Stimulated activated CD8-positive, alpha-beta memory T cell treated with anti-CD3 and anti-CD28 coated beads, Interleukin-15, amount 100 ng/mL, for 48 hours (primary cell): ENCODE measurements around the gene ETFRF1.

Experiments
- DNase-seq, 2 donors: peaks; one replicate each; pipeline ENCODE4 v3.0.0-alpha.2; 2020; ENCODE audit warnings: low read depth in 2 of 2

ETFRF1 gene

GRCh38 chr12:25213338-25213737, 18.3 kb downstream of the ETFRF1 start:
- DNase-seq, result no peak

GRCh38 chr12:25236190-25236589, 41.2 kb downstream of the ETFRF1 start:
- no peak for DNase-seq

- no peak for DNase-seq
These were observed 41.6 kb downstream of the ETFRF1 start for GRCh38 chr12:25236626-25237025.

GRCh38 chr12:25241167-25242020, 46.4 kb downstream of the ETFRF1 start:
- no peak for DNase-seq

GRCh38 chr12:25242981-25243679, 48.1 kb downstream of the ETFRF1 start:
- DNase-seq, result no peak

GRCh38 chr12:25243680-25243990, 48.6 kb downstream of the ETFRF1 start:
- DNase-seq, result no peak

GRCh38 chr12:25245491-25245890, 50.5 kb downstream of the ETFRF1 start:
- DNase-seq, result no peak

GRCh38 chr12:25248137-25248536, 53.1 kb downstream of the ETFRF1 start:
- DNase-seq, result no peak

- no peak for DNase-seq
These were observed 53.7 kb downstream of the ETFRF1 start for GRCh38 chr12:25248732-25249131.

GRCh38 chr12:25249931-25250738, 55.1 kb downstream of the ETFRF1 start:
- DNase-seq, result peak; percentile 10 to 27

- peak; percentile 81 to 83 for DNase-seq
These were observed 56.0 kb downstream of the ETFRF1 start, which contains the start of gene KRAS for GRCh38 chr12:25250744-25251730. TSS of gene KRAS (minus strand) at chr12:25250929.

GRCh38 chr12:25251769-25252168, 56.7 kb downstream of the ETFRF1 start:
- no peak for DNase-seq

- no peak for DNase-seq
These were observed 57.9 kb downstream of the ETFRF1 start for GRCh38 chr12:25252946-25253345.

GRCh38 chr12:25253371-25254068, 58.5 kb downstream of the ETFRF1 start:
- DNase-seq, result no peak

- no peak for DNase-seq
These were observed 59.3 kb downstream of the ETFRF1 start for GRCh38 chr12:25254271-25254880.
